GM12878 (cell line): ENCODE measurements around the gene ATP6V1G2. TPM values are rescaled to one million over a fixed set of nuclear protein-coding genes. Genes with fewer than 3 reads are reported as not detected.

Experiments used
- ASH2L ChIP-seq: fragments of 300-600, 200-600 bp; sonication (generic); IDR thresholded peaks from 2 replicates; pipeline ENCODE4 v1.6.1; 2017; ENCODE audit warnings: low read depth, mild to moderate bottlenecking, borderline replicate concordance
- BRCA1 ChIP-seq: IDR thresholded peaks from 2 replicates; pipeline ENCODE4 v1.6.1; 2011; ENCODE audit warnings: low read depth, low read length, improper control_type of control experiment
- CBFB ChIP-seq: IDR thresholded peaks from 2 replicates; pipeline ENCODE4 v1.6.1; 2016; ENCODE audit warnings: antibody characterized with exemption, low read depth
- CEBPB ChIP-seq, 2 experiments: fragments of 150-350 bp in 1 of 2; IDR thresholded peaks; 2 replicates each; pipeline ENCODE4 v1.6.1; 2012 to 2014; ENCODE audit warnings: low read depth in 2 of 2, low read length in 2 of 2, borderline replicate concordance in 1 of 2, inconsistent platforms in 1 of 2
- ESRRA ChIP-seq: IDR thresholded peaks from 2 replicates; pipeline ENCODE4 v1.6.1; 2012; ENCODE audit warnings: mild to moderate bottlenecking, low read length, improper control_type of control experiment
- ETV6 ChIP-seq, 2 experiments: fragments of 450-650 bp in 1 of 2; IDR thresholded peaks in 1 of 2; conservative IDR thresholded peaks in 1 of 2; 2 replicates each; pipeline ENCODE4 v1.6.1; 2014; ENCODE audit warnings: antibody characterized with exemption in 1 of 2, borderline replicate concordance in 1 of 2, low read depth in 1 of 2, mild to moderate bottlenecking in 1 of 2, moderate library complexity in 1 of 2
- NFXL1 ChIP-seq: fragments of 450-650 bp; IDR thresholded peaks from 2 replicates; pipeline ENCODE4 v1.6.1; 2017; ENCODE audit warnings: antibody characterized with exemption, mild to moderate bottlenecking, borderline replicate concordance
- RAD21 ChIP-seq: IDR thresholded peaks from 2 replicates; pipeline ENCODE4 v1.6.1; 2011; ENCODE audit warnings: mild to moderate bottlenecking, low read depth, low read length, moderate library complexity; ENCODE audit not compliant: insufficient read depth
- RFX5 ChIP-seq: IDR thresholded peaks from 2 replicates; pipeline ENCODE4 v1.6.1; 2011; ENCODE audit warnings: low read depth, low read length, improper control_type of control experiment
- SIN3A ChIP-seq: IDR thresholded peaks from 2 replicates; pipeline ENCODE4 v1.6.1; 2012; ENCODE audit warnings: low read depth, low read length, improper control_type of control experiment
- SIX5 ChIP-seq: IDR thresholded peaks from 2 replicates; pipeline ENCODE4 v1.6.1; 2011; ENCODE audit warnings: mild to moderate bottlenecking, low read depth, low read length, moderate library complexity; ENCODE audit not compliant: severe bottlenecking
- SMC3 ChIP-seq: IDR thresholded peaks from 2 replicates; pipeline ENCODE4 v1.6.1; 2011; ENCODE audit warnings: low read length, improper control_type of control experiment, borderline replicate concordance
- SREBF1 ChIP-seq: IDR thresholded peaks from 2 replicates; pipeline ENCODE4 v1.6.1; 2012; ENCODE audit warnings: mild to moderate bottlenecking, low read length
- STAT3 ChIP-seq: IDR thresholded peaks from 2 replicates; pipeline ENCODE4 v1.6.1; 2011; ENCODE audit warnings: low read depth, low read length, improper control_type of control experiment
- TARDBP ChIP-seq: IDR thresholded peaks from 2 replicates; pipeline ENCODE4 v1.6.1; 2016; ENCODE audit warnings: borderline replicate concordance
- TCF7 ChIP-seq: IDR thresholded peaks from 2 replicates; pipeline ENCODE4 v1.6.1; 2014; ENCODE audit warnings: antibody characterized with exemption, borderline replicate concordance
- ZNF217 ChIP-seq: fragments of 450-650 bp; IDR thresholded peaks from 2 replicates; pipeline ENCODE4 v1.6.1; 2017; ENCODE audit warnings: antibody characterized with exemption, mild to moderate bottlenecking
- ZNF24 ChIP-seq: fragments of 450-650 bp; IDR thresholded peaks from 2 replicates; pipeline ENCODE4 v1.6.1; 2017; ENCODE audit warnings: antibody characterized with exemption, mild to moderate bottlenecking
- polyA plus RNA-seq, 11 experiments: library from polyadenylated mRNA; depleted of rRNA in 4 of 11; unstranded in 6 of 11; stranded (reverse) in 5 of 11; fragments of >200 nt; fragmentation: Nextera tagmentation in 4 of 11; fragmentation: Illumina TruSeq in 1 of 11; extraction: Ambion mirVana in 4 of 11; extraction: Trizol in 1 of 11; gene quantifications; 1 replicate in 1 of 11; 2 replicates in 10 of 11; pipeline versions ENCODE4 v1.2.1 to v1.2.3, GENCODE V29; 2011 to 2016; ENCODE audit warnings: inconsistent platforms in 2 of 11, missing spikeins in 2 of 11, low read depth in 1 of 11
- total RNA-seq, 4 experiments: library from RNA; depleted of rRNA in 3 of 4; stranded (reverse); fragments of >200 nt in 3 of 4; fragmentation: Illumina TruSeq in 1 of 4; extraction: Trizol in 1 of 4; gene quantifications; 2 replicates each; pipeline versions ENCODE4 v1.2.1 to v1.2.3, GENCODE V29; 2013 to 2021
- TF ChIP-seq, protein P1 (sequence below): fragments of 450-650 bp; IDR thresholded peaks from 2 replicates; pipeline ENCODE4 v1.6.1; 2018; ENCODE audit warnings: borderline replicate concordance, mild to moderate bottlenecking; ENCODE audit not compliant: partially characterized antibody
- TF ChIP-seq, protein P2 (sequence below), 3 experiments: IDR thresholded peaks in 2 of 3; conservative IDR thresholded peaks in 1 of 3; 2 replicates each; pipeline ENCODE4 v1.5.1; 2011; ENCODE audit warnings: low read depth in 3 of 3, low read length in 3 of 3, mild to moderate bottlenecking in 3 of 3, control low read depth in 2 of 3, moderate library complexity in 2 of 3, inconsistent platforms in 1 of 3, mixed read lengths in 1 of 3; ENCODE audit not compliant: control insufficient read depth in 2 of 3, insufficient read depth in 1 of 3; ENCODE audit errors: extremely low read depth in 1 of 3
- TF ChIP-seq, protein P3 (sequence below): IDR thresholded peaks from 2 replicates; pipeline ENCODE4 v1.6.1; 2011; ENCODE audit warnings: low read depth, low read length, improper control_type of control experiment, borderline replicate concordance
- TF ChIP-seq, protein P4 (sequence below): IDR thresholded peaks from 2 replicates; pipeline ENCODE4 v1.6.1; 2011; ENCODE audit warnings: borderline replicate concordance, low read depth, mild to moderate bottlenecking, moderate library complexity, mixed read lengths, low read length; ENCODE audit not compliant: insufficient read depth; ENCODE audit errors: extremely low read length
- TF ChIP-seq, protein P5 (sequence below): IDR thresholded peaks from 2 replicates; pipeline ENCODE4 v1.6.1; 2012; ENCODE audit warnings: low read depth, low read length, improper control_type of control experiment

The ATP6V1G2 gene
- total and polyA plus RNA-seq, 10 of the 15 experiments (the other 5 are each of a cell fraction or from before 2014, with no cell fraction given): 0.45 to 8.9 (median 2.8) TPM

DNA sequence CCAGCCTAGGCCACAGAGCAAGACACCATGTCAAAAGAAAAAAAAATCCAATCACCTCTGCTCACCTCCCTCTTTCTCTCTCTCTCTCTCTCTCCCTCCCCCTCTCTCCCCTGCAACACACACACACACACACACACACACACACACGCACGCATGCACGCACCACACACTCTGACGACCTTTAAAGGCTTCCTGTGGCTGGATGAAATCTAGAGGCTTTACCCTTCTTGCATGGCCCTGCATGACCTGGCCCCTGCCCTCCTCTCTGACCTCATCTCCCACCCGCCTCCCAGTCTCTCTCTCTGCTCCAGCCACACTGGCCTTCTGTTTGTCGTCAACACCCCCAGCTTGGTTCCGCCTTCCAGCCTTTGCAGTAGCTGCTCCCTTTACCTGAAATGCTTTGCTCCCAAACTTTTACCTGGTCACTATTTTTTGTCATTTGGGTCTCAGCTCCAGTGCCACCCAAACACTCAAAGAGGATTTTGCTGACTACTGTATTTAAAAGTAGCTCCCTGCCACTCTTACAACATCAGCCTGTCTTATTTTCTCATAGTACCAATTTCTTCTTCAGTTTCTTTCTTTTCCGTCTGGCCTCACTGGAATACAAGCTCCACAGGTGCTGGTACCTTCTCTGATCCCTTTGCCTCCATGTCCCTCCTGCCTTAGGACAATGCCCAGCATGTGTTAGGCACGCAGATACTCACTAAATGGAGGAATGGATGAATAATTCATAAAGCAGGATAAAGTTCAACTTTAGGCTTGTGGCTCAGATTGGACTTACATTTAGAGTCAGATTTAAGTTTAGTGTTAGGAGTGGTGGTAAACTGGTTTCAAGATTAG lies 21.3 kb upstream of the ATP6V1G2 start (continued):
- TF ChIP-seq NFXL1: no peak
- TF ChIP-seq, protein P1, sequence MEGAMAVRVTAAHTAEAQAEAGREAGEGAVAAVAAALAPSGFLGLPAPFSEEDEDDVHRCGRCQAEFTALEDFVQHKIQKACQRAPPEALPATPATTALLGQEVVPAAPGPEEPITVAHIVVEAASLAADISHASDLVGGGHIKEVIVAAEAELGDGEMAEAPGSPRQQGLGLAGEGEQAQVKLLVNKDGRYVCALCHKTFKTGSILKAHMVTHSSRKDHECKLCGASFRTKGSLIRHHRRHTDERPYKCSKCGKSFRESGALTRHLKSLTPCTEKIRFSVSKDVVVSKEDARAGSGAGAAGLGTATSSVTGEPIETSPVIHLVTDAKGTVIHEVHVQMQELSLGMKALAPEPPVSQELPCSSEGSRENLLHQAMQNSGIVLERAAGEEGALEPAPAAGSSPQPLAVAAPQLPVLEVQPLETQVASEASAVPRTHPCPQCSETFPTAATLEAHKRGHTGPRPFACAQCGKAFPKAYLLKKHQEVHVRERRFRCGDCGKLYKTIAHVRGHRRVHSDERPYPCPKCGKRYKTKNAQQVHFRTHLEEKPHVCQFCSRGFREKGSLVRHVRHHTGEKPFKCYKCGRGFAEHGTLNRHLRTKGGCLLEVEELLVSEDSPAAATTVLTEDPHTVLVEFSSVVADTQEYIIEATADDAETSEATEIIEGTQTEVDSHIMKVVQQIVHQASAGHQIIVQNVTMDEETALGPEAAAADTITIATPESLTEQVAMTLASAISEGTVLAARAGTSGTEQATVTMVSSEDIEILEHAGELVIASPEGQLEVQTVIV: no peak
- TF ChIP-seq SREBF1: no peak
- no peak for TF ChIP-seq ASH2L
- TF ChIP-seq STAT3: no peak
- TF ChIP-seq ETV6 (conservative IDR thresholded peaks at IDR 0.05 in 1 of 2, IDR thresholded peaks at IDR 0.05 in 1 of 2; ENCODE audit: borderline replicate concordance in 1 of 2, low read depth in 1 of 2): peak in 1 of 2 experiments; percentile 72; a peak in 2 of 4 replicates
- no peak for TF ChIP-seq ZNF24
- TF ChIP-seq TARDBP: no peak
- no peak for TF ChIP-seq RAD21
- TF ChIP-seq SIN3A: no peak
- TF ChIP-seq SIX5: no peak
- no peak for TF ChIP-seq ZNF217
- no peak for TF ChIP-seq CEBPB (IDR thresholded peaks at IDR 0.05; ENCODE audit: borderline replicate concordance in 1 of 2, low read depth in 2 of 2, low read length in 2 of 2)
- TF ChIP-seq SMC3: no peak
- no peak for TF ChIP-seq BRCA1
- TF ChIP-seq, protein P2, sequence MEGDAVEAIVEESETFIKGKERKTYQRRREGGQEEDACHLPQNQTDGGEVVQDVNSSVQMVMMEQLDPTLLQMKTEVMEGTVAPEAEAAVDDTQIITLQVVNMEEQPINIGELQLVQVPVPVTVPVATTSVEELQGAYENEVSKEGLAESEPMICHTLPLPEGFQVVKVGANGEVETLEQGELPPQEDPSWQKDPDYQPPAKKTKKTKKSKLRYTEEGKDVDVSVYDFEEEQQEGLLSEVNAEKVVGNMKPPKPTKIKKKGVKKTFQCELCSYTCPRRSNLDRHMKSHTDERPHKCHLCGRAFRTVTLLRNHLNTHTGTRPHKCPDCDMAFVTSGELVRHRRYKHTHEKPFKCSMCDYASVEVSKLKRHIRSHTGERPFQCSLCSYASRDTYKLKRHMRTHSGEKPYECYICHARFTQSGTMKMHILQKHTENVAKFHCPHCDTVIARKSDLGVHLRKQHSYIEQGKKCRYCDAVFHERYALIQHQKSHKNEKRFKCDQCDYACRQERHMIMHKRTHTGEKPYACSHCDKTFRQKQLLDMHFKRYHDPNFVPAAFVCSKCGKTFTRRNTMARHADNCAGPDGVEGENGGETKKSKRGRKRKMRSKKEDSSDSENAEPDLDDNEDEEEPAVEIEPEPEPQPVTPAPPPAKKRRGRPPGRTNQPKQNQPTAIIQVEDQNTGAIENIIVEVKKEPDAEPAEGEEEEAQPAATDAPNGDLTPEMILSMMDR (IDR thresholded peaks at IDR 0.05 in 2 of 3, conservative IDR thresholded peaks at IDR 0.05 in 1 of 3; ENCODE audit: control insufficient read depth in 2 of 3, extremely low read depth in 1 of 3, insufficient read depth in 1 of 3, low read depth in 3 of 3, low read length in 3 of 3): no peak
- TF ChIP-seq, protein P3, sequence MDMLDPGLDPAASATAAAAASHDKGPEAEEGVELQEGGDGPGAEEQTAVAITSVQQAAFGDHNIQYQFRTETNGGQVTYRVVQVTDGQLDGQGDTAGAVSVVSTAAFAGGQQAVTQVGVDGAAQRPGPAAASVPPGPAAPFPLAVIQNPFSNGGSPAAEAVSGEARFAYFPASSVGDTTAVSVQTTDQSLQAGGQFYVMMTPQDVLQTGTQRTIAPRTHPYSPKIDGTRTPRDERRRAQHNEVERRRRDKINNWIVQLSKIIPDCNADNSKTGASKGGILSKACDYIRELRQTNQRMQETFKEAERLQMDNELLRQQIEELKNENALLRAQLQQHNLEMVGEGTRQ: no peak
- TF ChIP-seq, protein P4, sequence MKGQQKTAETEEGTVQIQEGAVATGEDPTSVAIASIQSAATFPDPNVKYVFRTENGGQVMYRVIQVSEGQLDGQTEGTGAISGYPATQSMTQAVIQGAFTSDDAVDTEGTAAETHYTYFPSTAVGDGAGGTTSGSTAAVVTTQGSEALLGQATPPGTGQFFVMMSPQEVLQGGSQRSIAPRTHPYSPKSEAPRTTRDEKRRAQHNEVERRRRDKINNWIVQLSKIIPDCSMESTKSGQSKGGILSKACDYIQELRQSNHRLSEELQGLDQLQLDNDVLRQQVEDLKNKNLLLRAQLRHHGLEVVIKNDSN: no peak
- 0 out of 2 replicates have a peak, but pooled peaks have one; percentile 36 for TF ChIP-seq CBFB
- TF ChIP-seq, protein P5, sequence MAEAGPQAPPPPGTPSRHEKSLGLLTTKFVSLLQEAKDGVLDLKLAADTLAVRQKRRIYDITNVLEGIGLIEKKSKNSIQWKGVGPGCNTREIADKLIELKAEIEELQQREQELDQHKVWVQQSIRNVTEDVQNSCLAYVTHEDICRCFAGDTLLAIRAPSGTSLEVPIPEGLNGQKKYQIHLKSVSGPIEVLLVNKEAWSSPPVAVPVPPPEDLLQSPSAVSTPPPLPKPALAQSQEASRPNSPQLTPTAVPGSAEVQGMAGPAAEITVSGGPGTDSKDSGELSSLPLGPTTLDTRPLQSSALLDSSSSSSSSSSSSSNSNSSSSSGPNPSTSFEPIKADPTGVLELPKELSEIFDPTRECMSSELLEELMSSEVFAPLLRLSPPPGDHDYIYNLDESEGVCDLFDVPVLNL: no peak
- TF ChIP-seq TCF7: no peak
- no peak for TF ChIP-seq RFX5
- TF ChIP-seq ESRRA: no peak
